Embryonic facial prominence (tissue), 1 donor: ENCODE data around the gene EPB41L4B.

Experiments
- DNase-seq: peaks from one replicate; pipeline ENCODE4 v3.0.0-alpha.2; 2016; ENCODE audit errors: extremely low spot score

EPB41L4B gene

GRCh38 chr9:109122726-109123621 lies 197.9 kb downstream of the EPB41L4B start:
- no peak for DNase-seq
